AG04449 (cell line): ENCODE data around the gene C22orf31.

Experiments
- CTCF ChIA-PET: fragments of 350-600 bp; formaldehyde crosslinking; extraction: SDS; loops from one replicate; lab custom pipeline; 2021; ENCODE audit warnings: antibody characterized with exemption; lab: Yijun Ruan, JAX
- POLR2A ChIA-PET: fragments of 400-600, 350-600 bp; formaldehyde crosslinking; extraction: SDS; loops from one replicate; lab custom pipeline; 2020; ENCODE audit warnings: antibody characterized with exemption, inconsistent platforms; lab: Yijun Ruan, JAX
- DNase-seq: peaks from one replicate; pipeline ENCODE4 v3.0.0-alpha.2; 2010; ENCODE audit warnings: low read depth, low spot score
- H3K4me3 ChIP-seq: 2 replicates; pipeline ENCODE4 v1.5.1; 2011; ENCODE audit warnings: low read depth, mild to moderate bottlenecking, control low read depth, low read length
- TF ChIP-seq, protein P1 (sequence below): IDR thresholded peaks from one replicate; pipeline ENCODE4 v1.5.1; 2011; ENCODE audit warnings: mild to moderate bottlenecking, moderate library complexity, low read length, control low read depth, inconsistent platforms; ENCODE audit not compliant: insufficient read depth; ENCODE audit errors: missing control alignments

Gene C22orf31

DNA sequence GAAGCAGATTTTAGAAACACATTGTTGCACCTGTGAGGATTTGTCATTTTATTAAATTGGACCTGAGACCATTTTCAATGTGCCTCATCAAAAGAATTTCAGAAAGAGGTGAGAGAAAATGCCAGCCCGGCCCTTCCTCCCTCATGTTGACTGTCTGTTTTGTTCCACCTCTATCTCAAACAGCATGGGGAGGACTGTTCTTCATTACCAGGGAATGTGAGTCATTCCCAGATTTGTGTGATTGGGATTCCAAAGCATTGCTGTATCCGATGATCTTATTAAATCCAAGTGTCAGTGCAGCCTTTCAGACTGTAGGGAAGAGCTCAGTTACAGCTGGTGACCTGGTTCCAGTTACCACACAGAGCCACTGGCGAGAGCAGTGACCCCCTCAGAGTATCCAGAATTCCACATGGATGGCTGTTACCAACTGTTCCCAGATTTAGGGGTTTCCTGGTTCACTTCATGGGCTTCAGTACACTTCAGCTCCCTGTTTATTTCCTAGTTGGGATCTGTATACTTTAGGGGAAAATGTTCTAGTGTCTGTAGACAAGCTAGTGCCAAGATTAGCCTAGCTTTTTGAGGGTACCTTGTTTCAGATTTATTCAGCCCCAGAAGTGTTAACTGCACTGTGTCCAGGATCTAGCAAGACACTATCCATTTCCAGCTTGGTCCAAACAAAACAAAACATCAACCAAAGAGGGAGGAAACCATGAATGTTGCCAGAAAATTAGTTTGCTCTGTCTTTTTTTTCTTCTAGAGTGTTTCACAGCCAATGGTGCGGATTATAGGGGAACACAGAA, 32.1 kb upstream of the C22orf31 start:
- ChIA-PET CTCF (interaction anchor here (0.9 to 1.3 kb wide), 3 partner anchors 11 to 152 kb away, joined by 3 to 8 read pairs (median 4); no protein-coding TSS in a partner anchor), POLR2A (interaction anchor here (0.6 kb wide), 1 partner anchor 19 kb away, joined by 3 read pairs; no protein-coding TSS in a partner anchor)
- TF ChIP-seq, protein P1, sequence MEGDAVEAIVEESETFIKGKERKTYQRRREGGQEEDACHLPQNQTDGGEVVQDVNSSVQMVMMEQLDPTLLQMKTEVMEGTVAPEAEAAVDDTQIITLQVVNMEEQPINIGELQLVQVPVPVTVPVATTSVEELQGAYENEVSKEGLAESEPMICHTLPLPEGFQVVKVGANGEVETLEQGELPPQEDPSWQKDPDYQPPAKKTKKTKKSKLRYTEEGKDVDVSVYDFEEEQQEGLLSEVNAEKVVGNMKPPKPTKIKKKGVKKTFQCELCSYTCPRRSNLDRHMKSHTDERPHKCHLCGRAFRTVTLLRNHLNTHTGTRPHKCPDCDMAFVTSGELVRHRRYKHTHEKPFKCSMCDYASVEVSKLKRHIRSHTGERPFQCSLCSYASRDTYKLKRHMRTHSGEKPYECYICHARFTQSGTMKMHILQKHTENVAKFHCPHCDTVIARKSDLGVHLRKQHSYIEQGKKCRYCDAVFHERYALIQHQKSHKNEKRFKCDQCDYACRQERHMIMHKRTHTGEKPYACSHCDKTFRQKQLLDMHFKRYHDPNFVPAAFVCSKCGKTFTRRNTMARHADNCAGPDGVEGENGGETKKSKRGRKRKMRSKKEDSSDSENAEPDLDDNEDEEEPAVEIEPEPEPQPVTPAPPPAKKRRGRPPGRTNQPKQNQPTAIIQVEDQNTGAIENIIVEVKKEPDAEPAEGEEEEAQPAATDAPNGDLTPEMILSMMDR: no peak
- H3K4me3 ChIP-seq: no peak overlapping the region
- peak; percentile 38 for DNase-seq

DNA sequence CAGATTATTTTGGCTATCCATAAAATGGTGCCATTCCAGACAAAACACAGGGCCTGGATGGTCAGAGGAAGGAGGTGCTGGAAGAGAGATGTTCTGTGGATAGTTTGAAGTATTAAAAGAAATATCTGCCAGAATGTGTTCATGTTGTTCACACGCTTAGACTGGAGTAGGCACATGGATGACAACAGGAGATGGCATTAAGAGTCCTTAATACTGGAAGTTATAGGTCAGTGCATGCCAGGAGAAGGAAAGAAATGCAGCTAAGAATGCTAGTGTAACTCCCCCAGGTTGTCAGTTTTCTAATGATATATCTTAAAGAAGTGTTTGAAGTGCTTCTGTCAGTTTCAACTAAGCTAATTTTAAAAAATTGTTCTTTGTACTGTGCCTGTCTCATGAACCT, 31.4 kb upstream of the C22orf31 start:
- ChIA-PET POLR2A (no interaction called here), CTCF (interaction anchor here (0.9 to 1.3 kb wide), 3 partner anchors 11 to 153 kb away, joined by 3 to 8 read pairs (median 4); no protein-coding TSS in a partner anchor)
- DNase-seq: no peak
- TF ChIP-seq, protein P1: no peak
- no peak overlapping the region for H3K4me3 ChIP-seq

GRCh38 chr22:29092243-29092642, 30.6 kb upstream of the C22orf31 start:
- no peak for DNase-seq
- TF ChIP-seq, protein P1: no peak
- no peak overlapping the region for H3K4me3 ChIP-seq
- ChIA-PET POLR2A (no interaction called here), CTCF (interaction anchor here (1.2 kb wide), 2 partner anchors 10 to 62 kb away, joined by 3 read pairs; no protein-coding TSS in a partner anchor)

- no peak for DNase-seq
- ChIA-PET CTCF (interaction anchor here (1.2 to 2.3 kb wide), 2 partner anchors 15 to 64 kb away, joined by 3 to 10 read pairs; no protein-coding TSS in a partner anchor), POLR2A (no interaction called here)
- TF ChIP-seq, protein P1: no peak
- H3K4me3 ChIP-seq: no peak overlapping the region
Measured at GRCh38 chr22:29090039-29090438, 28.4 kb upstream of the C22orf31 start.

DNA sequence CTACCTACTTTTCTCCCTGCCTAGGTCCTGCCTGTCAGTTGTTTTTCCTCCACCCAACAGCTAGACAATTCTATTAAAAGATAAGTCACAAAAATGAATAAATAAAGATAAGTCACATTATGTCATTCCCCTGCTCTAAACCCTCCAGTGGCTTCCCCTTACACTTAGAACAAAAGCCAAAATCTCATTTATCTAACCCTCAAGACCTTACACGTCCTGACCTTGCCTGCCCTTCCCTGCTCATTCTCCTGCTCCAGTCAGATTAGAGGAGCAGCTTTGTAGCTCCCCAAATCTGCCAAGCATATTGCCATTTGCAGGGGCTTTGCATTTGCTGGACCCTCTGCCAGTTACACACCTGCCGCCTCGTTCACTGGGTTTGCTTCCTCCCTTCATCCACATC, 27.9 kb upstream of the C22orf31 start:
- ChIA-PET CTCF (interaction anchor here (2.3 kb wide), 1 partner anchor 65 kb away, joined by 10 read pairs; no protein-coding TSS in a partner anchor), POLR2A (no interaction called here)
- DNase-seq: no peak
- TF ChIP-seq, protein P1: no peak
- no peak overlapping the region for H3K4me3 ChIP-seq

- H3K4me3 ChIP-seq: no peak overlapping the region
- CTCF ChIA-PET: interaction anchor here (1.0 to 2.3 kb wide), 3 partner anchors 14 to 157 kb away, joined by 3 to 10 read pairs (median 3); no protein-coding TSS in a partner anchor
- TF ChIP-seq, protein P1: no peak
- POLR2A ChIA-PET: no interaction called here
- DNase-seq: no peak
Measured at GRCh38 chr22:29088809-29089208, 27.2 kb upstream of the C22orf31 start.
